H1 (cell line): ENCODE measurements around the gene NLRX1. TPM values are rescaled to one million over a fixed set of nuclear protein-coding genes. Genes with fewer than 3 reads are reported as not detected.

Experiments
- EZH2 ChIP-seq: fragments of 200-600 bp; sonication (generic); IDR thresholded peaks from 2 replicates; pipeline ENCODE4 v1.7.1; 2012; ENCODE audit warnings: low read depth, mild to moderate bottlenecking, moderate library complexity, low read length, inconsistent platforms; ENCODE audit not compliant: severe bottlenecking
- GTF2F1 ChIP-seq: IDR thresholded peaks from 2 replicates; pipeline ENCODE4 v1.6.1; 2012; ENCODE audit warnings: low read depth, low read length, improper control_type of control experiment, borderline replicate concordance
- PHF8 ChIP-seq: fragments of 200-600 bp; sonication (generic); conservative IDR thresholded peaks from 2 replicates; pipeline ENCODE4 v1.7.1; 2012; ENCODE audit warnings: low read depth, mild to moderate bottlenecking, inconsistent platforms, low read length, moderate library complexity
- polyA plus RNA-seq, 7 experiments: library from polyadenylated mRNA; depleted of rRNA in 3 of 7; stranded (reverse) in 5 of 7; unstranded in 2 of 7; fragments of >200 nt in 5 of 7; fragments of 200-250 nt in 2 of 7; gene quantifications; 1 replicate in 5 of 7; 2 replicates in 1 of 7; 4 replicates in 1 of 7; pipeline versions ENCODE4 v1.2.1 to v1.2.3, GENCODE V29; 2011 to 2013; ENCODE audit warnings: missing spikeins in 2 of 7, mixed read lengths in 2 of 7
- total RNA-seq: library from RNA; stranded (reverse); fragmentation: NEBNext Ultra II Directional; extraction: Animal tissue kit (Norgen Biotek cat#: 25700); gene quantifications from 2 replicates; pipeline ENCODE4 v1.2.1, GENCODE V29; 2021

Gene NLRX1
- total and polyA plus RNA-seq, 2 of the 8 experiments (the other 6 are each of a cell fraction or from before 2014, with no cell fraction given): 13.2 to 18.6 TPM

- TF ChIP-seq EZH2 (no peak), PHF8 (no peak), GTF2F1 (no peak)
Measured at GRCh38 chr11:119126675-119127268, 41.8 kb upstream of the NLRX1 start (continued).
